Activated T-cell treated with anti-CD3 and anti-CD28 coated beads for 1 hour (primary cell): Measurements from ENCODE around the gene SLC12A9.

Experiments
- DNase-seq: peaks from one replicate; pipeline ENCODE4 v3.0.0-alpha.2; 2020; ENCODE audit warnings: low read depth

The SLC12A9 gene

GRCh38 chr7:100885440-100886141 lies 33.1 kb downstream of the SLC12A9 start:
- DNase-seq = no peak

GRCh38 chr7:100886142-100886935 lies 33.8 kb downstream of the SLC12A9 start:
- no peak for DNase-seq

GRCh38 chr7:100886936-100887515 lies 34.5 kb downstream of the SLC12A9 start:
- no peak for DNase-seq

- DNase-seq = no peak
Observed at GRCh38 chr7:100887516-100888290, 35.2 kb downstream of the SLC12A9 start.

GRCh38 chr7:100888291-100888987 lies 35.9 kb downstream of the SLC12A9 start:
- no peak for DNase-seq

- no peak for DNase-seq
Observed at GRCh38 chr7:100888988-100889750, 36.7 kb downstream of the SLC12A9 start, which contains the start of gene UFSP1. Gene UFSP1 (minus strand): TSS chr7:100889715. CDS start chr7:100889271, 444 bp downstream.

DNA sequence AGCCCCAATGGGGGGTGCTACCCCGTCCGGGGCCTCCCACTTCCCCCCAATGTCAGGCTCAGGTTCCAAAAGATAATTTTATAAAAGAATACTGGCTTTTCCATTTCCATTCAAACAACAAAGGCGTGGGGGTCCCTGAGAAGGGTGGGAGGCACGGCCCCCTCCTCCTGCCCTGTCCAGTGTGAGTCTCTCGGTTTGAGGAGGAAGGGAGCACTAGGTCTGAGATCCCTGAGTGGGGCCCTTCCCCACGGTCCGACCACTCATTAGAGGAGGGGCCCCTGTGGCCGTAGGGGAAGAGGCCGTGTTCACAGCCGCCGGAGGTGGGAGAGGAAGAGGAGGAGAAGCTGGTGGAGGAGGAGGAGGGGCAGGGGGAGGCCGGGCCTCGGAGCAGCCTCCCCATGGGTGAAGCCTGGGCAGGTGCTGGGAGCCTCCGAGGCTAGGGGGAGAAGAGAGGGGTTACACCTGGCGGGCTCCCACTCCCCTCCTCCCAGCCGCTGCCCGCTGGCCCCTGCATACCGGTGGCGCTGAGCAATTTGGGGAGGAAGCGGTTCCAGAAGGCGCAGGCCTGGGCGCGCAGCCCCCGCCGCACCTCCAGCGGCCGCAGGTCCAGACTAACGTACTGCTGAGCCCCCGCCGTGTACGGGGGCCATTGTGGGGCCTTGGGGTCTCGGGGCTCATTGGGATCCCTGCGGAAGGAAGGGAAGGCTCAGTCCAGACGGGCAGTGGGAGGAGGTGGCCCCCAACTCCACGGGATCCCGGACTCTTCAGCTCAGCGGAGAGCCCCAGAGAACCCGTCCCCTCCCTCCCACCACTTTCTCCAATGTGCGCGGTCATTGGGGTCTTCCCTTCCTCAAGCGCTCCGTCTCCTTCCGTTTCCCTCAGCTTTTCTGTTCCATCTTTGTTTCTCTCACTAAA lies 38.4 kb downstream of the SLC12A9 start:
- DNase-seq = no peak

DNA sequence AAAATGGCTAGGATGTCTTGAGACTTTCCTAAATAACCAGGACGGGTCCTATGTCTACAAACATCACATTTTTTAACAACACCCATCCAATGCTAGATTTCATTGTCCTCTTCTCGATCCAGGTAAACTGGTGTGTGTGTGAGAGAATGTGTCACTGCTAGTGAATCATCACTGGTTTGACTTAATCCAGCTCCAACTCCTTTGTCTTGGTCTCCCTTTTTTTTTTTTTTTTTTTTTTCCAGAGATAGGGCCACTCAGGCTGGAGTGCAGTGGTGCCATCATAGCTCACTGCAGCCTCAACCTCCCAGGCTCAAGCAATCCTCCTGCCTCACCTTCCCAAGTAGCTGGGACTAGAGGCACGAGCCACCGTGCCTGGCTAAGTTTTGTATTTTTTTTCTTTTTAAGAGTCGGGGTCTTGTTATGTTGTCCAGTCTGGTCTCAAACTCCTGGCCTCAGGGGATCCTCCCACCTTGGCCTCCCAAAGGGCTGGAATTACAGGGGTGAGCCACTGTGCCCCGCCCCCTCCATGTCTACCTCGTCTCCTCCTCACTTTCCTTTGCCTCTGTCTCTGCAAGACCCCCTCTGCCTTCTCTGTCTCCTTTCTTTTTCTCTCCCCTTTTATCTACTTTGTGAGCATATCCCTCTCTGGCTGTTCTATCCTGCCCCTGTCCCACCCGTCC lies 39.2 kb downstream of the SLC12A9 start:
- no peak for DNase-seq

DNA sequence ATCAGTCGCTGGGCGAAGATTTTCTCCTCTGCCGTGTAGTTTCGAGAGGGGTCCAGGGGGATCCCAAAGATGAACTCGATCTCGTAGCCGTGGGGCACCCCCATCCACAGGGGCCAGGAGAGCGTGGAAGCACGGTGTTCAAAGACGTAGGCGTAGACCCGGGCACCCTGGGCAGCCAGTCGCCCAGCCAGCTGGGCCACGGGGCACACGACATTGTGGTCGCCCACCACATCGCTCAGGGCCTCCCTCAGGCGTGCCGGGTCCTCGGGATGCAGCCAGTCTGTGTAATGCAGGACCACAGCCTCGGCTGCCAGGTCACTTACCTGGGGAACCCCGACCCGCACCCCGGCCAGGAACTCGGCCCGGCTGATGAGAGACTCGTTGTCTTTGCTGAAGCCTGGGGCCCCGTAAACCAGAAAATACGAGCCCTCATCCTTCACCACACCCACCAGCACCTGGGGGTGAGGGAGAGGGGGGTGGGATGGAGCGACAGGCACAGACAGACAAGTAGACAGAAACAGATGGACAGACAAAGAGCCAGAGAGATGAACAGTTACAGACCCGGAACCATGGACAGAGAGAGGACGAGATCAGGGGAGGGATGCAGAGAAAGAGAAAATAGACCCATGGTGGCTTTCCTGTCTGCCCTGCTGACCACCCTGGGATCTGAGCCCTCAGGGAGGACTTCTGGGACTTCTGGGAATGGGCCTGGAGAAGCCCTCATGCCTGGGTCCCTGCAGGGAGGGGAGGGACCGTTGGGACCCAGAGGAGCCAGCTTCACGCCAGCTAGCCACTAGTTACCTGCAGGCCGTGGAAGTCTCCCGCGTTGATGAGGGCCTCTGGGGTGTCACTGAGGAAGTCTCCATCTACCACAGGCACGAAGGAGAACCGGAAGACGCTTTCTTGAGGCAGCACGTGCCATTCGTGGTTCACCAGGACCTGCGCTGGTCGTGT lies 40.1 kb downstream of the SLC12A9 start:
- DNase-seq = no peak

GRCh38 chr7:100893318-100893895 lies 40.9 kb downstream of the SLC12A9 start:
- DNase-seq = no peak

GRCh38 chr7:100893910-100894721 lies 41.6 kb downstream of the SLC12A9 start:
- no peak for DNase-seq

GRCh38 chr7:100894860-100895700 lies 42.6 kb downstream of the SLC12A9 start:
- peak; percentile 58 for DNase-seq

- DNase-seq = no peak
Observed at GRCh38 chr7:100895701-100895955, 43.1 kb downstream of the SLC12A9 start, which contains the start of gene ACHE. Gene ACHE (minus strand): TSS chr7:100895888. CDS start chr7:100894232, 1,656 bp downstream.

- DNase-seq = no peak
Observed at GRCh38 chr7:100895956-100896731, 43.6 kb downstream of the SLC12A9 start.
